ENCODE results near the gene APOD.
A peak's percentile ranks its signal among the peaks of the same experiment; 100 is the strongest.

APOD gene

DNA sequence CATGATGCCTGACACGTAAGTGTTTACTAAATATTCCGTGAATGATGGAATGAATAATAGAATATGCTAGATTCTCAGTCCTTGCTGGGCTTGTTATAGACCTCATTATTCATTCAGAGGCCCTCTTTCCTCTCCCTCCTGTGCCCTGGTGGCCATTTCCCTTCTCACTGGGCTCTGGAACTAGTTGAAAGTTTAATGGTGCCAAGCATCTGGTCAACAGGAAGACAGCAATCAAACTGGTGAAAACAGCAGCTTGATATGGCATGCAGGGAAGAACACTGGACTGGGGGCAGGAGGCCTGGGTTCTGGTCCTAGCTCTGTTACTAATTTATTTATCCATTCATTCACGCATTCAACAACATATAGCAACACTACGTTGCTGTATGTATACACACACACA, 3.7 kb upstream of the APOD start:
- DNase-seq (ENCODE audit: low read depth): no peak

DNA sequence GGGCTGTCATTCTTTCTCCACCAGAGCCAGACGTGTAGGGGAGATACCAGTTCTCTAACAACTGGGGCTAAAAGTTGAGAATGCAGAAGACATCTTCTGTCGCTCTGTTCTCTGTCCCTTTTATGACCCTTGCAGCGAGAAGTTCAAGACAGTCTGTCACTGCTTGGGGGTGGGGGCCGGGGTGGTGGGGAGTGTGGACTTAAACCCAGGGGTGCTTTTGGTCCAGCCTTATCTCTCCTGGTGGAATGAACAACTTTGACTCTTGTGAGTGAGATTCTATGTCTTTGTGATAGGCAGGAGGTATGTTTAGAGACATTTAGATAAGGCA, 767 bp upstream of the APOD start:
- DNase-seq (ENCODE audit: low read depth): no peak

DNA sequence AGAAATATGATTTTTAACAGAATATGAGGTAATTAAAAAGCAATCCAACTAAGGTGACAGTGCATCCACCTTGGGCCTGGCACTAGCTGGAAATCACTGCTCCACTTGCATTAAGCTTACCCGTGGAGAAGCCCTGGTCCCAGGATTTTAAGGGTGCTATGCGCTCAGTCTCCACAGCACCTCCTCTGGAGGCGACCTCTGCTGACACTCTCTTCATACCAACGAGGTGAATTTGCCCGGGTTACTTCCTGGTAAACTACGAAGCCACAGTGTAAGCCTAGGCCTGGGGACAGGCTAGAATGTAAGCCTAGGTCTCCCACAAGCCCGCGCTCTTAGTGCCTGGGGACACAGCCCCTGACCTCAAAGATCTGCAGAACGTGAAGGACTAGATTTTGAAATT, 793 bp downstream of the APOD start:
- no peak for DNase-seq (ENCODE audit: low read depth)

DNA sequence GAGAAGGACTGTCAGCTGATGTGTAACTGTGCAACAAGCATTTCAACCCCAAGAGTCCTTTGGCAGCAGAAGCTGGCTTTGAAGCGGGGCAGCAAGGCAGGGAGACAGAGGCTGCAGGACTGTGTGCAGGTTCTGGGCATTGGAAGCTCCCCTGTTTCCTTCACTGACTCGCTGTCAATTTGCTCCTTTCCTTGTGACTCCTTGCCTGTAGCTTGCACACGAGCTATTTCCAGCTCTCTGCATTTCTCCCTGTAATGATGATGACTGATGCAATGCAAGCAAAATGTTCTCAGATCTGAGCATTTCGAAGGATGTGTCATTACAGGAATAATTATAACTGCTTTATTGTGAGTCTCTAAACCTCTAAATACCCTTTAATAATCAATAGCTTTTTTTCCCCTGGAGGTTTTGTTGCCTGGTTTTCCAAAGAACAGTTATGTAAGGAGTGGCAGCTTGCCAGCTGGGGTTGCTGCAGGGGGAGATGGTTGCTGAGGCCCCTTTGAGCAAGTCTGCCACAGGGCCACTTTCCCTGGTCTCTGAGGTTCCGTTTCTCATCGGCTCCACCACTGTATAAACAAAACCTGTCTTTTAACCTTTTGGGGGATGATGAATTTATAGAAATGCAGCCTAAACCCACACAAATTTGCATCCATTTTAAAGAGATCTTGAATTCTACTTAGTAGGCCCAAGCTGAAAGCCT, 2.8 kb downstream of the APOD start:
- DNase-seq (ENCODE audit: low read depth): peak; percentile 47

DNA sequence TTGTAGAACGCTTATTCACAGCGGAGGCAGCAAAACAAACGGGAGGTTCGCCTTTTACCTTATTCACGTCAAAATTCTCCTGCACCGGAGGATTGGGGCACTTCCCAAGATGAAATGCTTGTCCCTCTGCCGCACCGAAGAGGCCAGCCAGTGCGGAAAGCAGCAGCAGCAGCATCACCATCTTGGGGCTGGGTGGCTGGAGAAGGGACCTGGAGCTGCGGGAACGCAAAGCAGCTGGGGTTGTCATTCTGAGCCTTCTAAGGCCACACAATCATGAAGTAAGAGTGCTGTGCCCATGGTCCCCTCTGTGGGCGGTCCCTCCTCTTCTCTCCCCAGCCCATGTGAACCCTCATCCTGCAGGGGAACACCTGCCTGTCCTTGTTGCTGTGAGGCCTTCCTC, 4.5 kb downstream of the APOD start:
- no peak for DNase-seq (ENCODE audit: low read depth)

DNA sequence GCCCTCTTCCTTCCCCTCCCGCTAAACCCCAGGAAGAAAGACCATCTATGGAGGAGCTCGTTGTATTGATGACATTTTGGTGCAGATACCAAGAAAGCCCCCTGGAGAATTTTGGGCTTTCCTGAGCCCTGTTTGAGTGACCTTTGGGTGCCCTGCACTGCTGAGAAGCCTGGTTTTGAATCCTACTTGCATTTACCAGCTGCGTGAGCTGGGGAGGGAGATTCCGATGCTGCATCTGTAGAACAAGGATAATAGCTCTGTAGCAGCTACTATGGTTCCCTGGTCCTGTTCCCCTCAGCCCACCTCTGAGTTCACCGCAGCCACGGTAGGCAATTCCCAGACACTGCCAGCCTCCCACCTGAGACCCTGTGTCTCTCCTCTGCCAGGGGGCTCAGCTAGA, 5.2 kb downstream of the APOD start:
- DNase-seq (ENCODE audit: low read depth): no peak

DNA sequence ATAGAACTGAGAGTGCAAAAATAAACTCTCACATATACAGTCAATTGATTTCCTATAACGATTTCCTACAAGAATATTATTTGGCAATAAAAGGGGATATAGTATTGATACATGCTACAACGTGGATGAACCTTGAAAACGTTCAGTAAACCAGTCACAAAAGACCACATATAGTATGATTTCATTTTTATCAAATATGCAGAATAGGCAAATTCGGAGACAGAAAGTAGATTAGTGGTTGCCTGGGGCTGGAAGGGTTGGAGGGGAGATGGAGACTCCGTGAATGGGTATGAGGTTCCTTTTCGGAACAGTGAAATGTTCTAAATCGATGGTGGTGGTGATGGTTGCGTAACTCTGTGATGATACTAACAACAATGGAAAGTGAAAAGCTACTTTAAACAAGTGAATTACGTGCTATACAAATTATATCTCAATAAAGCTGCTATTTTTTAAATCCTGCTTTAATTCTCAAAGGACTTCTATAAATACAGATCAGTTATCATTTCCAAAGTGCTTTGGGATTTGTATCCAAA, 6.0 kb downstream of the APOD start:
- no peak for DNase-seq (ENCODE audit: low read depth)

DNA sequence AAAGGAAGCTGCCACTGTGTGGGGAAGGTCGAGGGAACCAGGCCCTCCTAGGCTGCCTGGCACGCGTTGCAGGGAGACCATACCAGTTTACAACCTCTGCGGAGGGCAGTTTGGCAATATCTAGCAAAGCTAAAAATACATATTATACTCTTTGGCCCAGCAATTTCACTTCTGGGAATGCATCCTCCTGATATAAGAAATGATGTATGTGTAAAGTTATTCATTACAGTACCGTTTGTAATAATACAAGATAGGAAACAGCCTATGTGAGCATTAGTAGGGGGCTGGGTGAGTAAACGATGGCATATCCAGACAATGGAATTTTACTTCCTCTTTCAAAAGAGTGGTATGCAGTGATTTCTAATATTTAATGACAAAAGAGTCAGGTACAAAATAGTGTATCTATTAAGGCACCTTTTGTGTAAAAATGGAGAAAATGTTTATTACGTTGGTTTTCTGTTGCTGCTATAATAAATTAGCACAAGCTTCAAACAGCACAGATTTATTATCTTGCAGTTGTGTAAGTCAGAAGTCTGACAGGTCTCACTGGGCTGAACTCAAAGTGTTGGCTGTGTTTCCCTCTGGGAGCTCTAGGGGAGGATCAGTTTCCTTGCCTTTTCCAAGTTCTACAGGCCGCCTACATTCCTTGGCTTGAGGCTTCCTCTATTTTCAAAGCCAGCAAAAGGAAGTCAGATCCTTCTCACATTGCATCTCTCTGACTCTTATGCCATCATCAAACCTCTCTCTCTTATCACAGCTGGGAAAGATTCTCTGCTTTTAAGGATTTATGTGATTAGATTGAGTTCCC, 9.0 kb downstream of the APOD start:
- no peak for DNase-seq (ENCODE audit: low read depth)

DNA sequence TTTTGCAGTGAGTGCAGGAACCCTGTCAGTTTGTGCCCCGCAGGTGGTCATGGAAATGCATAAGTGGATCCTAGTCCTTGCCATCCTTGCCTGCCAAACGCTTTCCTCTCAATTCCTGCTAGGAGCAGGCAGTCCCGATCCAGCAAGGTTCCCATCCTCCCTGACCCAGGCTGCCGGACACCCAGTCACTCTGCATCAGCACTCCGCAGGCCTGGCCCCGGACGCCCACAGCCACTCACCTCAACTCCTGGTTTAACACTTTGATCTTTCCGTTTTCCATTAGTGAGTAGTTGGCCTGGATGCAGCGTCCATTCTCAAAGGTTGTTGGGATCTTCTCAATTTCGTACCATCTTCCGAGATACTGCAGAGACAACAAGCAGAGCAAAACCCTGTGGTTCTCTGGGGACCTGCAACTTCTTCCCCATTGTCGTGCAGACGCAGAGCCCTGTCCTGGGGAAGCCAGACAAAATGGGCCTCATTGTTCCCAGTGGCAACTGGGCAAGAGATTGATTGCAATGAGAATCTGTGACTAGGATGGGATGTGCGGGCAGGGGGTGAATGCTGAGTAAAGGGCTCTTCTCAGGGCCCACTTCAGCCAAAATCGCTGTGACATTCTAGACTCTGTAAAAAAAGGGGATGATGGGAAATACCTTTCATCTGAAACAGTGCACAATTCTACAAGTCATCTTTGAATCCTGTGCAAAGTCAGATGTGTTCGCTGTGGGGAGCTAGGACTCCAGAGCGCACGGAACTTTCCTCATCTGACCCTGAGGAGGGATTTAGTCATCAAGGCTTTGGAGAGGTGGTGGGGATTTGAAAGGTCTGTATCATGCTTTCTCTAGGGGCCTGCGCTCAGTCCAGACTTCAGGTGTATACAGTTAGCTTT, 9.9 kb downstream of the APOD start:
- no peak for DNase-seq (ENCODE audit: low read depth)

DNA sequence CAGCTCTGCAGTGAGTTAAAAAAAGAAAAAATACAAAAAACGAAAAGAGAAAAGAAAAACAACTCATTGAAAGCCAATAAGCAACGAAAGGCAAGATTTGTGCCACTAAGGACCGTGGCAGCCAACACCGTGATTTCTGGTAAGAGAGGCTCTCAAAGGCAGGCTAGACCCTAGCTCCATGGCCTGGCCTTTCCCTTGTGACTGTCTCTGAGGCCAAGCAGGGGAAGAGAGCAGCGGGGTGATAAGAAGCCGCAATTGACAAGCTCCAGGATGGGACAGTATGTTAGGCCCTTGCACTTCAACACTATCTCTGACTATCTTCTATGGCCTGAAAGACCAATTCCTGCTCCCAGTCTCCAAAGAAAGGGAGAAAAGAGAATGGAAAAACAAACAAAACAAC, 12.4 kb downstream of the APOD start:
- no peak for DNase-seq (ENCODE audit: low read depth)

DNA sequence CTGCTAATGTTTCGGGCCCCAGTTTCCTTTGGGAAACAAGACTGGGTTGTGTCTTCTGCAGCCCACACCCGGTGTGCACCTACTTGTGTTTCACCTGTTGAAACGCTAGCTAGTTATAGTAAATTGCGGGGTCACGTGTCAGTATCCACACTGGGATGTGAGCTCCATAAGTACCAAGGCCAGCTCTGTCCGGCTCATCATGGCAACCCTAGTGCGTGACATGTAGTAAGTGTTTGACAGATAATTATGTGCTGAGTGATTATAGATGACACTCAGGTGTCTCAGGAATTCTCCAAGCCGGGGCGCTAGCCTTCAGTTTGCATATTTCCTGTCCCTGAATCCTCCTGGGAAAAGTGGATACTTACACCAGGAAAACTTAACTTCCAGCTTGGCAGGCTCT, 12.8 kb downstream of the APOD start:
- no peak for DNase-seq (ENCODE audit: low read depth)

DNA sequence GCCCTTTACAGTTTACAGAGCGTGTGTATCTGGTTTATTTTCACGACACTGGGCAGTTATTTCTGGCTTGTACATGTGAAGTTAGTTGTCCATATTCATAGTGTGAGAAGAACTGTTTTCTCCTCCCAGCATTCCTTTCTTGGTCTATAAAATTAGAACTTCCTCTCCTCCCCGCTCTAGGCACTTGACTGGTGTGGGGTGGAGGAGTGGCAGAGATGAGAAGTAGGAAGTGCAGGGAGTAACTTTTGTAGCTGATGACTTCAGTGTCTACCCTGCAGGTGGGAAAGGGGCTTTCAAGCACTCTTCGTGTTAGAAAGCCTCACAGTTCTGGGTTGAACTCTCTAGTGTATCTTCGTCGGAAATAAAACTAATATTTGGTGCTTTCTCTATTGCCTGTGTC, 13.4 kb downstream of the APOD start:
- no peak for DNase-seq (ENCODE audit: low read depth)

DNA sequence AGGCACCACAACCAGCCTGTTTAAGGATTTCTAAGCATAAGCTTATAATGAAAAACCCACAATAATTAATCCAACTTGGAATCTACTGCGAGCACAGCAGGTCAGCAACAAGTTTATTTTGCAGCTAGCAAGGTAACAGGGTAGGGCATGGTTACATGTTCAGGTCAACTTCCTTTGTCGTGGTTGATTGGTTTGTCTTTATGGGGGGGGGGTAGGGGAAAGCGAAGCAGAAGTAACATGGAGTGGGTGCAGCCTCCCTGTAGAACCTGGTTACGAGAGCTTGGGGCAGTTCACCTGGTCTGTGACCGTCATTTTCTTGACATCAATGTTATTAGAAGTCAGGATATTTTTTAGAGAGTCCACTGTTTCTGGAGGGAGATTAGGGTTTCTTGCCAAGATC, 15.1 kb downstream of the APOD start:
- no peak for DNase-seq (ENCODE audit: low read depth)

DNA sequence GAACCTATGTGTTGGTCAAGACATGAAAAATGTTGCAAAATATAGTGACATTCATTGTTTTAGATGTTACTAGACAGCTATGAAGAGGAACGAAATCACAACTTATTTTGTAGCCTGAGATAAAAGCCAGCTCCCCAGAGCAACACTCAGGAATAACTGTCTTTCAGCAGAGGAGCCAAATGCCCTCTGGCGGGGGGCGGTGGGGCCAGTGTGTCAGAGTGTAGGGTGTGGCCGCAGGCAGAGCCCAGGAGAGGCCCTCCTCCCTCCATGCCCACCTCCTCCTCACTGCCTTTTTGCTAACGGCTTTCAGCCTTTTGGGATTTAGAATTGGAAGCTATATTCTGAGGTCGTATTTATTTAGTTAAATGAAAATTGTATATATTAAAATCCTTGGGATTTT, 16.9 kb downstream of the APOD start:
- no peak for DNase-seq (ENCODE audit: low read depth)

DNA sequence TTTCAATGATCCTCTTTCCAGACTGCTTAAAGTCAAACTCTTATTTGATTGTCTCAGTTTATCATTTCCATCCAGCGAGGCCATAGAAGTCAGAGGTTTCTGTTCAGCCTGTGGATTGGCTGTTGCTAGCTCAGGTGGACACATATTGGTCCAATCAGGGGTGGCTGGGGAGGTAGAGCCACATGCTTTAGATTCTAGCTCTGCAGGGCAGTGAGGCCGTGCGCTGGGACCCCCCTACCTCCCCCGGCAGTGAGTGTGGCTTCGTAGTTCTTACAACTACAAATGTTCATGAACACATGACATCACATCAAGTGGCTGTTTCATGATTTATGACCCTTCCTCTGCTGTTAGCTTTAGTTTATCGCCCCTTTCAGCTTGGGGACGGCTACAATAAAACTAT, 18.0 kb downstream of the APOD start:
- no peak for DNase-seq (ENCODE audit: low read depth)

DNA sequence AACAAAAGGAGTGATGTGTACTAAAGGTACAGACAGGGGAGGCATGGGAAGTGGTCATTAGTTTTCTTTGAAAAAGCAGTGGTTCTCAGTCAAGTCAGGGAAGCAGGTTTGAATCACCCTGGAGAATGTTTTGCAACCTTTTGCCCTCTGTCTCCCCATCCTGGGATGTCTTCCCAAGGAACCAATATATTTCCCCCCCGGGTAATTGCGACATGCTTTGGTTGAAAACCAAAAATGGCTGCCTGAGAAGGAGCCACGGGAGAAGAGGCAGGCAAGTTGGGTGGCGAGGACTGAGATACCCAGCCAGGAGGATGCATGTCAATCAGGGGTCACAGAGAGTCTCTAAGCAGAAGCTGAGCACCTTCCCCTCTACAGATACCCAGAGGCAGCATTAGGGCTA, 20.4 kb downstream of the APOD start:
- no peak for DNase-seq (ENCODE audit: low read depth)

DNA sequence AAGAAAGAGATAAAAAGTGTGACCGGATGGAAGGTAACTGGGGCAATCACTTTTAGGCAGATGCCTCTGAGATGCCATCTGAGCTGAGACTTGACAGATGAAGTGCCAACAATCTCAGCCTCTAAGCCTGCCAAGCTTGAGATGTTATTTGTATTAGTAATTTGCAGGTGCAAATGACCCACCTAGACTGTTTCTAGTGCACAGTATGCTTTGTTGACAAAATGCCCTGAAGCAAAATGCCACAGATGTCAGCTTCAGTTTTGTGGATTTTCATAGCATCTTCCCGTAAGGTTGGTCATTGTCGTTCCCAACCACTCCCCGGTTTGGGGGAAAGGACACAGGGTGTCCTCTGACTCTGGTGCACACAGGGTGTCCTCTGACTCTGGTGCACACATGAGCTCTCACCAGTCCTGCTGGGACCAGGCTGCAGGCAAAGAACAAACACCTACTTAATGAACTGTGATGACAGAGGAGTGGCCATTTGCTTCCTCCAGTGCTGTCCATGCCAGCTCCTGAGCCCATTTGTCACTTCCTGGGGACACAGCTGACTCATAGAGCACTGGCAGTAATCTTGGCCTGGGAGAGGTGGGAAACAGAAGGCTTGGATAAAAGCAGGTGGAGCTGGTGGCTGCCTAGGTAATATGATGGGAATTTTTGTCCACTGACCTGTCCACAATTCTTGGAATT, 23.9 kb downstream of the APOD start:
- DNase-seq (ENCODE audit: low read depth): no peak

DNA sequence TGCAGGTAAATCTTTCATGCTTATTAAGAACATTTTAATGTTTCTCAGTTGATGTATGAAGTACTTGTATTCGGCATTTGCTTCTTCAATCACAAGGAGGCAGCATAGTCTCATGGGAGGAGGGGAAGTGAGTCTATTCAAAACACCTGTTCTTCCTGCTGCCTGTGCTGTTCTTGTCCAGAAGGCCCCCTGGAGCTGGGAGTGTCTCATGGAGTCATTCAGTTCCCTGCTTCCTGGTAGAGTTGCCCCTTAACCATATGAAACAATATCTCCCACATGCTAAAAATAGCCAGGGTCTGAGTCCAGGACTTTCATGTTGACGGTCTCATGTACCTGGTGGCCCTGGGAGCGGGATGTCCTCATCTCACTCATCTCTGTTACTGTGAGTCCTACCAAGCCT, 25.1 kb downstream of the APOD start:
- DNase-seq (ENCODE audit: low read depth): no peak

DNA sequence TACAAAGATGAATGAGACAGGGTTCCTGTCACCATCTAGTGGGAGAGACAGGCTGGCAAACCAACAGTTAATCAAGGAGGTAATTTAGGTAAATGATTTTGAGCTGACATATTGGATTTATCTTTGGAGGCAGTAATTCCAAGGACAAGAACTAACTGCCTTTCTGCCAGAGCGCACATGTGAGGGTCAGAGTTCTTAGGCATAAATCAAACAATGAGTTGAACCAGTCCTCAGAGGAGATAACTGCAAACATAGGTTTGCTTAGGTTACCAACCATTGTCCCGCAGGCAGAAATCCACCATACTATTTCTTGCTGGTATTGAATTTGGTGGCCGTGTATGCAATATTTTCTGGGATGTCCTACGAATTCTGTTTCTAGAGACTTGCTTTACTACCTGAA, 26.4 kb downstream of the APOD start:
- DNase-seq (ENCODE audit: low read depth): no peak

DNA sequence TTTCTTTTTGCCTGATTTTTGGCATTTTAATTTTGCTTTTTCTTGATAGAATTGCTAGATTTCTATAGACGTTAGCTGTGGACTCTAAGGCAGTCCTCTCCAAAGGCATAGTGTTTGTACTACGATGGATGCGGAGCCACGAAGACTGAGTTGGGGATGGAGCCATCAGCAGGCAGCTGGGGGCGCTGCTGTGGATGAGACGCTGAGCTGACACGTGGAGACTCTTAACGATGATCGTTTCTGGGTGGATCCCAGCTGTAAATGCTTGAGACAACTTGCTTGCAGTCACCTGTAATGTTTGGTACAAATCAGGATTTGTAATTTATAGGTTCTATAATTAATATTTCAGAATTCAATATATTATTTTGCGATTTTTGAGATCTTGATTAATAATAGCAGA, 27.4 kb downstream of the APOD start:
- no peak for DNase-seq (ENCODE audit: low read depth)

DNA sequence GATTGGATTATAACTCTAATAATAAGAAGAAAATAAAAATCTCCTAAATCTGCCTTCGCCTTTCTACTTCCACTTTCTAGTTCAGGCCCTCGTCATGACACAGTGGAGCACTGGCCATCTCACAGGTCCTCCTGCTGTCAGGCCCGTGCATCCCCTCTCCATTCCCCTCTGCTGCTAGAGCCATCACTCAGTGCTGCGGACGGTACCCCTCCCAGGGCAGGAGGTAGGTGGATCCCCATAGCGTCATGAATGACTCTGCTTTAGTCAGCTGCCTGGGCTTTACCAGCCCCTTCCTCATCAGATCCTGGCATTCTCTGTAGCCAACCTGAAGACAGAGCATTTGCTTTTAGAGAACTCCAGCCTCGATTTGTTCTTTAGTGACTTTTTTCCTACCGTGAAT, 28.6 kb downstream of the APOD start:
- no peak for DNase-seq (ENCODE audit: low read depth)

DNA sequence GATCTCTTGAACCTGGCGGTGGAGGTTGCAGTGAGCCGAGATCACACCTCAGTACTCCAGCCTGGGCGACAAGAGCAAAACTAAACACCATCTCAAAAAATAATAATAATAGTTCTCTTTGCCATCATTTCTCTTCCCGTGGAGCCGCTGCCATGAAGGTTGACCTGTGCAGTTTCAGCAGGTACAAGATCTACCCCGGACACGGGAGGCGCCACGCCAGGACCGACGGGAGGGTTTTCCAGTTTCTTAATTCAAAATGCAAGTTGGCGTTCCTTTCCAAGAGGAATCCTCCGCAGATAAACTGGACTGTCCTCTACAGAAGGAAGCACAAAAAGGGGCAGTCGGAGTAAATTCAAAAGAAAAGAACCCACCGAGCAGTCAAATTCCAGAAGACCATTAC, 29.3 kb downstream of the APOD start:
- DNase-seq (ENCODE audit: low read depth): no peak

Measured in GM04503 (cell line).